Endothelial cell of hepatic sinusoid (primary cell): ENCODE results near the gene GNG14.
"Not testable (repeated sequence)": the region's sequence is repeated elsewhere in the genome, so short reads cannot be mapped to it uniquely, and the experiment has no call there.

Experiments used
- in situ Hi-C: cut with HindIII; loops from 2 replicates; pipeline ENCODE4 v1.10.0; 2017; ENCODE audit warnings: low sequenced_read_pairs

GNG14 gene

DNA sequence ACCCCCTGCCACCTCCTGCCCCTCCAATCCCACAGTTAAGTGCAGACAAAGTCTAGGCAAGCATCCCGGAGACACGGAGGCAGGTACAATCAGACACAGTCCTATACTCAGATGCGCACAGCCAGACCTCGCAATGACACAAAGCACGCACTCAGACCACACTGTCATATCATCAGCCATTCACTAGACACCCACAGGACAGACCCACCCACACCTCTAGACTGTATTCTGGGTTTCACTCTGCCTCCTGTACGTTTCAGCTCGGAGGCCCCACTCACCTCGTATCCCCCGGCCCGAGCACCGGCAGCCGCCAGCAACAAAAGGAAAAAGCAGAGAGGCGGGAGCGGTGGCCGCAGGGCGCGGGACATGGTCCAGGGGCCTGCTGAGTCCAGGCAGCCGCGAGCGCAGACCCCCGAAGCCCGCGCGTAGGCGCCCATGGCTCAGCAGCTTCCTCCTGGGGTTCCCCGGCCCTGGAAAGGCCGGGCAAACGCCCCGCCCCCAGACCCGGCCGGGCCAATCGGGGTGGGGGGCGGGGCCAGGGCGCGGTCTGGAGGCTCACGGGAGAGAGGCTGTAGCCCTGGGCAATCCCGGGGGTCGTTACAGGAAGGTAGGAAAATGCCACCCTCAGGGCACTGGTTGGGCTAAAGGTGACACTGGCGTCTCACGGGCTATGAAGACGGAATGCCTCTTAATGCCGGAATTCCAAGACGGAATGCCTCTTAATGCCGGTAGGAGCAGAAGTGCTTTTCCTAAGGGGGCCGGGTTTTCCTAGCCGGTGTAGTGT lies 21.3 kb upstream of the GNG14 start, which contains the start of the genes MAN2B1 and WDR83:
TSS of gene MAN2B1 (minus strand) at position 478 of the 784 bp plus-strand sequence. CDS start at position 437, 41 bp downstream.
TSS of gene WDR83 (plus strand) at position 543 of the 784 bp plus-strand sequence. CDS start 2,984 bp downstream, outside the sequence.
- in situ Hi-C loops = no loop called here

DNA sequence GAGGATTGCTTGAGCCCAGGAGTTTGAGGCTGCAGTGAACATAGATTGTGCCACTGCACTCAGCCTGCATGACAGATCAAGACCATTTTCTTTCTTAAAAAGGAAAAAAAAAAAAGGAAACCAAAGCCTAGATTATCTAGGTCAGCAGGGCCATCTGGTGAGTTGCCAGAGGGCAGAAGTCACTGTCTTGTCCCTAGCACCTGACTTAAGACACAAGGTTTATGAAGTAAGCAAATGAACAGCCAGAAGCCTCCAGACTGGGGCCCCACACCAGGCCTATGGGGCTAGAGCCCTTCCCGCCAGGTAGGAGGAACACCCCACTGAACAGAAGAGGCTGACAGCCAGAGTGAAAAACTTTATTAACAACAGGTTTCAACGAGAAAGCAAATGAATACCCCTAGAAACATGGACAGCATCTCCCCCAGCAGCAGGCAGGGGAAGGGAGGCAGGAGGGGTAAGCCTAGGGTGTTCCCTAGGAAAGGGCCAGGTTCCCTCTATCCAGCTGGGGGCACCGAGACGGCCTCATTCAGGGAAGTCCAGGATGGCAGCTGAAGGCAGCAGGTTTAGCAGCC lies 20.0 kb upstream of the GNG14 start:
- in situ Hi-C loops = no loop called here

DNA sequence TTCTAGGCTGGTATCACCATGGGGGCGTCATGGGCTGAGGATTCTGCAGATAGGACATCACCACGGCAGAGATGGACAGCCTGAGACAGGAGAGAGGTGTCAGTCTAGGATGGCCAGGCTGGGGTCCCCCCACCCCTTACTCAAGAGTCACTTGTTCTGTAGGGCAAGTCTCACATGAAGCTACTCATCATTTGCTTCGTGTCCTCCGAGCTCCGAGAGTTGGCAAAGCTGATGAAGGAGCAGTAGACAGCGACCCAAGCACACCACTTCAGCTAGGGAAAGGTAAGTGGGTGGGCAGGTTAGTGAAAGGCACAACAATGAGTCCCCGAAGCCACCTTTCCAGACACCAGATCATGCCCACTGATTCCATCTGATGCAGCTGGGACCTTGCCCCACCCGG lies 19.5 kb upstream of the GNG14 start:
- in situ Hi-C loops = no loop called here

- in situ Hi-C loops = no loop called here
These were observed 18.9 kb upstream of the GNG14 start for GRCh38 chr19:12668932-12669269.

GRCh38 chr19:12669270-12670158 lies 18.3 kb upstream of the GNG14 start:
- in situ Hi-C loops = no loop called here

- in situ Hi-C loops = no loop called here
These were observed 17.5 kb upstream of the GNG14 start for GRCh38 chr19:12670159-12670928.

GRCh38 chr19:12672744-12673143 lies 15.1 kb upstream of the GNG14 start:
- in situ Hi-C loops = no loop called here

DNA sequence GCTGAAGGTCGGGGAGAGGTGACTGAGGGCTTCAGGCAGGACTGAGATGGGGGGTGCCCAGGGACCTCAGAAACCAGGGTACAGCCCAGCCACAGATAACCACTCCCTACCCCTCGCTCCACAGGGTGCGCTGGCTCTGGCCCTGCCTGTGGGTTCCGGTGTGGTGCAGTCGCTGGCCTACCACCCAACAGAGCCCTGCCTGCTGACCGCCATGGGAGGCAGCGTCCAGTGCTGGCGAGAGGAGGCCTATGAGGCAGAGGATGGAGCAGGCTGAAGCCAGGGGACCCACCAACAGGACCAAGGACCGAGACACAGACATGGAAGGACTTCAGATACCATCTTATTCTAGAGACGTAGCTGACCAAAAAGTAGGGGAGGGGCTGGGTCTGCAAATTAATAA lies 12.4 kb upstream of the GNG14 start:
- in situ Hi-C loops = no loop called here

- in situ Hi-C loops = no loop called here
These were observed 11.9 kb upstream of the GNG14 start for GRCh38 chr19:12675940-12676339.

GRCh38 chr19:12676384-12676792 lies 11.4 kb upstream of the GNG14 start:
- in situ Hi-C loops = no loop called here

- in situ Hi-C loops = no loop called here
These were observed 10.9 kb upstream of the GNG14 start for GRCh38 chr19:12676928-12677327.

DNA sequence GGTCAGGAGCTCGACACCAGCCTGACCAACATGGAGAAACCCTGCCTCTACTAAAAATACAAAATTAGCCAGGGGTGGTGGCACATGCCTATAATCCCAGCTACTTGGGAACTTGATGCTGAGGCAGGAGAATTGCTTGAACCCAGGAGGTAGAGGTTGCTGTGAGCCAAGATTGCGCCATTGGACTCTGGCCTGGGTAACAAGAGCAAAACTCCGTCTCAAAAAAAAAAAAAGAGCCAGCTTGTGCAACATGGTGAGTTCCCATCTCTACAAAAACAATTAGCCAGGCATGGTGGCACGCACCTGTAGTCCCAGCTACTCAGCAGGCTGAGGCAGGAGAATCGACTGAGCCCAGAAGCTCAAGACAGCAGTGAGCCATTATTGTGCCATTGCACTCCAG lies 9.8 kb upstream of the GNG14 start:
- in situ Hi-C loops = not testable (repeated sequence)

DNA sequence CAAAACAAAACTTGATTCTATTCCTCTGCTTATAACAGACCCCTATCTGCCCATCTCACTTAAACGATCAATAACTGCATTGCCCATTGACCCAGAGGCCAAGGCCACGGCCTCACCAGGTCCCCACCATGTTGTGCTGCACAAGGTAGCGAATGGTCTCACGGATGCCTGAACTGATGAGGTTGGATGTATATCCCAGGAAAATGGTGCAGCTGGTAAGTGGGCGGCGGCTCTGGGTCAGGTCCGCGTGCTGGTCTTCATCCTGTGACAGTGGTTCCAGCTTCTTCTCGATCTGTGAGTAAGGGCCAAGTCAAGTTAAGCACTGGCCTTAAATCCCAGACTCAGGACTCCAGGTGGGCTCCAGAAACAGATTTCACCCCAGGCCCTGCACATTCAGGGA lies 7.8 kb upstream of the GNG14 start:
- in situ Hi-C loops = no loop called here

- in situ Hi-C loops = no loop called here
These were observed 6.5 kb upstream of the GNG14 start, which contains the start of gene DHPS for GRCh38 chr19:12681074-12681987. TSS of gene DHPS (minus strand) at chr19:12681880. CDS start at chr19:12681766, 114 bp downstream.

DNA sequence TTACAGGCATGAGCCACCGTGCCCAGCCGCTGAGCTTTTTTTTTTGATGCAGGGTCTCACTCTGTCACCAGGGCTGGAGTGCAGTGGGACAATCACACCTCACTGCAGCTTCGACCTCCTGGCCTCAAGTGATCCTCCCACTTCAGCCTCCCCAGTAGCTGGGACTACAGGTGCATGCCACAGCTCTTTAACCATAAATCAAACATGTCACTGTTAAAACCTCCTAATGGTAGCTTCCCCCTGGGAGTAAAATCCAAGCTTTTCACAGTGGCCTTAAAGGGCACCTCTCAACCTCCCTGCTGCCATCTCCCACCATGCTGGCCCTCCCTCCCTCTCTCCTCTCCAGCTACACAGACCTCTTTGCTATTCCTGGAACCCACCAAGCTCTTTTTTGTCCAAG lies 2.0 kb upstream of the GNG14 start:
- in situ Hi-C loops = no loop called here

DNA sequence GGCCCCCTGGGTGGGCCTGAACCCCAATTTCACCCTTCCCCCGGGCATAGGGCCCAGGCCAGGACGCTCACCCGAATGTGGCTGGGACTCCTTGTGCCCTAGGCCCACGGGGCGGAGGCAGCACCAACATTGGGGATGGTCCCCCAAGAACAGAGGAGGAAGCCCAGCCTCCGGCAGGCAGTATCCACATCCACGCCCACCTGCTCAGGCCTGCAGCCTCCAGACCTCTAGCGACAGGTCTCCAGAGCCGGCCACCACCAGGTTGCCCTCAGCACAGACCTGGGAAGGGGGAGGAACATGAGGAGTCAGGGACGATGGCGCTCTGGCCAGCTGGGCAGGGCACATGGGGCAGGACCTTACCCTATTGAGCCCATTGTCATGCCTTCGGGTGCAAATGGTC lies 1.2 kb downstream of the GNG14 start:
- in situ Hi-C loops = no loop called here

DNA sequence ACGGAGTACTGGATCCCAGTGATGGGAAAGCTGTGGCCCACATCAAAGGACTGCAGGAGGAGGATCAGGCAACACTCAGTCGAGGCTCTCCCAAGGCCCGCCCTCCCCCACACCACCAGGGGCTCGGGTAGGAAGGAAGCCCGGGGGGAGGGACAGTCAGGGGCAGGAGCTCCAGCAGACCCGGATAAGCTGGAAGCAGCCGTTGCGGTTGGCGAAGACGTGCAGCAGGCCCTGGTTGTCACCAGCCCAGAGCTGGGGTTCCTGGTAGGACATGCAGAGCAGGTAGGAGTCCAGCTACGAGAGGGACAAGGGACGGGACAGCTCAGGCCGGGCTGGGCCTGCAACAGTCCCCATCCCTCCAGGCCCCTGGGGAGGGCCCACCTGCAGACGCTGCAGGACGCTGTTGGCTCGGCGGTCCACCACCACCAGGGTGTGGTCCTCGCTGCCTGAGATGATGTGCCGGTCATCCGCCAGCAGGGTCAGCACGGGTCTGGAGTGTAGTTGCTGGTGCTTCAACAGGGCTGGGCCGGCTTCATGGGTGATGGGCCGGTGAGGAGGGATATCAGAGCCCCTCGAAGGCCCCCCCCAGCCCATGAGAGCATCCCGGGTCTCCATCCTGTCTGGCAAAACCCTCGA lies 1.9 kb downstream of the GNG14 start:
- in situ Hi-C loops = no loop called here

- in situ Hi-C loops = no loop called here
These were observed 5.2 kb downstream of the GNG14 start for GRCh38 chr19:12692960-12693359.

- in situ Hi-C loops = no loop called here
These were observed 6.8 kb downstream of the GNG14 start for GRCh38 chr19:12694641-12695040.
